ENCODE results near the gene RPA1.
A peak's percentile ranks its signal among the peaks of the same experiment; 100 is the strongest.

DNA sequence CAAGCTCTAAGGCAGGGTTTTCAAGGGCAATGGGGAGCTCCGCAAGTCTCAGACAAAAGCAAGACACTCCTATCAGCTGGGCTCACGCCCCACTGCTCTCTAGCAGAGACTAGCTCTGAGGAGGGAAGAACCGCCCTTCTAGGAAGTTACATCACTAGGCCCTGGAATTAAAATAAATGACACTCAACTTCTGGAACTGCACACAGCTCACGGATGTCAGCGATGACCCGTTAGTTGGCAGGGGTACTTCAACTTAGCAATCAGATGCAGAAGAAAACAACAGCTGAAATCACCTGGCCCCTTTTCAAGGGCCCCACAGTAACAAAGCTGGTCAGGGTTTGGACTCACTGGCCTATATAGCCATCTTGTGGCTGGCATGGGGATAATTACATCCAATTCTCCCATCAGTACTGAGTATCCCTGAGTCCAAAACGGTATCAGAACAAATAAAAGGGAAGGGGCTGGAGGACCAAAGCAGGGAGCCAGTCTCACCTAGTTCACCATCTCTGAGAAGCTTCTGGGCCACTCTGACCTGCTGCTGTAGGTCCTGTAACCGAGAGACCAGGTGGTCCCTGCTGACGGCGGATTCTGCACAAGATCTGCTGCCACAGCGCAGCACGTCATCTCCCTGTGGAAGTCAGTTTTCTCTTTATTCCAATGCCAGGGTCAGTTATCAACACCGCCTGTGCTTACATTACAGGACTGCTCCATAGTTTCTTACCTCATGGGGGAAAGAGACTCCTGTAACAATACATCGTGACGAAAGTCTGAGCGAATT lies 45.8 kb upstream of the RPA1 start:
- TF ChIP-seq CTCF (IDR thresholded peaks at IDR 0.05; ENCODE audit: low read length), result peak; percentile 30
- TF ChIP-seq EZH2 (optimal IDR thresholded peaks at IDR 0.05; ENCODE audit: low read depth, low read length), result no peak
- TF ChIP-seq EZH2phosphoT487 (IDR thresholded peaks at IDR 0.05; ENCODE audit: low read length), result no peak

All from MM.1S (cell line).